OCI-M2 (cell line): ENCODE results near the gene PRKCH.

ENCODE experiments used
- DNase-seq: peaks from one replicate; lab custom pipeline; 2025; ENCODE audit not compliant: unreplicated experiment; lab: John Stamatoyannopoulos, UW

Gene PRKCH

GRCh38 chr14:61577506-61577931, 256.1 kb downstream of the PRKCH start:
- no peak for DNase-seq

DNA sequence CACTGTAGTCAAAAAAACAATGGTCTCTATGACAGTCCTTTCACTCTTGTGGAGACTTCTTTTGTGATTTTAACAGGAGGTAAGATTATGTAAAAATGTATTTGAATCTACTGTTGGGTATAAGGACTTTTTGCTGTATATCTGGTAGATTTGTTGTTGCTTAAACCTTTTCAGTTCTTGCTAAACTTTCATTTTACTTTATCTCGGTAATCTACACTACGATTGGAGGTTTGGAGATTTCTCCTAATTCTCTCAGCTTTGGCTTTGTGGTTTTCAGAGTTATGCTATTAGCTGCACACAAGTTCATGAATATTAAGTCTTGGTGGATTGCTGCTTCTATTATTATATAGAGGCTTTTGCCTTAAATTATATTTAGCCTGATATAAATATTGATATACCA, 257.4 kb downstream of the PRKCH start:
- DNase-seq = no peak

- no peak for DNase-seq
Measured at GRCh38 chr14:61581340-61581739, 260.0 kb downstream of the PRKCH start.

DNA sequence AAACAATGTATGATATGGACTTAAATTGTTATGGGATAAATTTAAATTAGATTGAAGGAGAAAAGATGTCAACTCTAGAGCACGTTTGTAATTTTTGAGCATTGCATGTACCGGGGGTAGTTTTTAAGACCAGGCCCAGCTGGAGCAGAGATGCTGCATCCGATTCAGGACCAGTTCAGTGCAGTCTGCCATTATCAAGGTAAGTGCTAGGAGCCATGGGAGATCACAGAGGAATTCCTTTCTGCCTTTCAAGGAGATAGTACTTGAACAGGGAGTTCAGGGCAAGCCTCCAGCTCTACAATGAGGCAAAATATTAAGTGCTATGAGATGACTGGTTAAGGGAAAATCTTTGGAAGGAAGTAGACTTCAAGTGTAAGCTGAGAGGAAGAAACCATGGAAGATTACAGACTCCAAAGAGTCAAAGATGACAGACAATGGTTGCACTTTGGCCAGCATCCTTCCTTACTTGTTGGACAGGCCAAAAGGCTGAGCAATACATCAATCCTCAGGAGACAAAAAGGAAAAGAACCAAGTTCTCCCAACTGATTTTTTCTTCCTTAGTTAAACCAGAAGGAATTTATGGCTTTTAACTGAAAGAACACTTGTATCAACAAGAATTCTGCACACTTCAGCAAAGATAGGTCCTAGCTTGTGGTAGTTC, 260.7 kb downstream of the PRKCH start:
- no peak for DNase-seq

DNA sequence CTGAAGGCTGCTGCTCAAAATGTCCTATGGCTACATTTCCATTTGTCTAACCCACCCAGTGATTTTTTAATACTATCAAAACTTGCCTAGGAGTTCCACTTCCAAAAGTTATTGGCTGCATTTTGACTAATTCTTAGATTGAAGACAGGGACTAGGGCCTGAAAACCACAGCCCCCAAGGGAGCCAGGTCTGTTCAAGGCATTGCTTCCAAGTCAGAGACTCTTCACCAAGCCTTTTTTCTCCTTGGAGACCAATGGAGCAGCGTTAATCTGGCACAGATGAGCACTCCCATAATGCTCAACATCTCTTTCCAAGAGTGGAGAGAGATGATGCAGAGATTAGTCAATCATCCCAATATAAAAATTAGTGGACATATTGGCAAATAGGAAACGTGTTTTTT, 261.4 kb downstream of the PRKCH start:
- no peak for DNase-seq

- DNase-seq = no peak
Measured at GRCh38 chr14:61584331-61584741, 263.0 kb downstream of the PRKCH start.

- DNase-seq = no peak
Measured at GRCh38 chr14:61585598-61586543, 264.5 kb downstream of the PRKCH start.

- no peak for DNase-seq
Measured at GRCh38 chr14:61586544-61587055, 265.2 kb downstream of the PRKCH start.

DNA sequence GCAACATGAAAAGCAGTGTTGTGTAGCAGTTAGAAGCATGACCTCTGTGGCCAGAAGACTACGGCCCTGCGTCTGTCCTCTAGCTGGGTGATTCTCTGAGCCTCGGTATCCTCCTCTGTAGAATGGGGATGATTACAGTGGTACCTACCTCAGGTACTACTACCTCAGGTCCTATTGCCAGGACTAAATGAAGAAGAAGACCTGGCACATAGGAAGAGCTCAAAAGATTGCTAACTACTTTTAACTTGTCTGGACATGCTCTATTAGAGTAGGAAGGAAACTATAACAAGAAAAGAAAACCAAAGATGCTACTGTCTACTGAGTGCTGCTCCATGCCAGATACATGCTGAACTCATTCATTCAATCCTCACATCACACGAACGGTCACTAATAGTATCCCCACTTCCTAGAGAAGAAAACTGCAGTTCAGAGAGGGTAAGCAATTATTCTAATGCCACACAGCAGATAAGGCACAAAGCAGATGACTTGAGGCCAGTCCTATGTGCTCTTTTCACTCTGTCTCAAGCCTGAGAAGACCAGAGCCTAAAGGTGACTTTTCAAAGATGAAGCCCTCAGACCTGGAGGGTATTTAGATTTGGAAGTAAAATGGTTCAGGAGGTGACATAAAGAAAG, 265.8 kb downstream of the PRKCH start:
- DNase-seq = no peak

DNA sequence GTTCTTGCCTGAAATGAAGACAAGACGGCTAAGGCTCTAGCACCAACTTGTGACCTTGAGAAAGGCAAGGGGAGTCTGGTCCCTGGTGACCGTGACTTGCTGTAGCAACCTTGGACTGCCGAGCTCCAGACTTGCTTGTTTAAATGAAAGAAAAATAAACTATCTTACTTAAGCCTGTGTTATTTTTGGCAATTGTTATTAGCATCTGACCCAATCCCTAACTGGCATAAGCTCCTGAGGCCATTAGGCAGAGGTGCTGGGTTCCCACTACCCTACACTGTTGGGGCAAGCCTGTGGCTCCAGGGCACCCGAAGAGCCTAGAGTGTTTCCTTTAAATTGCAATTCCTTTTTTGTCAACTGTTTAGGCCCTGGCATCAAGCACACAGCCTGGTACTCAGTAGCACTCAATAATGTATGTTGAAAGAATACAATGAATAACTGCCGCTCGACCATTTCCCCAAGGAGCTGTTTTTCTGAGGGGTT, 267.1 kb downstream of the PRKCH start:
- no peak for DNase-seq

- DNase-seq = no peak
Measured at GRCh38 chr14:61589691-61590581, 268.6 kb downstream of the PRKCH start.

GRCh38 chr14:61591862-61592261, 270.5 kb downstream of the PRKCH start:
- DNase-seq = no peak

DNA sequence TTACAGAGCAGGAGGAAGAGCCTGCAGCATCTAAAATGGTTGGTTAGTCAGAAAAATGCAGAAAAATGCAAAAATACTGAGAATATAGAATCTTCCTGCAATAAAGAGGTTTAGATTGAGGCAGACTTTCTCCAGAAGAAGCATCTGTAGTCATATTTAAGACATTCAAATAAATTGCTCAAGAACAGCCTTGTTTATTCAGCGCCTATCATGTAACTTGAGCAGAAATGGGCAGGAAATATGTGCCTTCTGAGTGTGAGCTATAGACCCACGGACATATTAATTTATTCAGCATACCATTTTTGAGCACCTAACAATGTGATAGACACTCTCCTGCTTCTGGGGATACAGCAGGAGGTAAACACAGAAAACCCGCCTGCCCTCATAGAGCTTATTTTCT, 272.0 kb downstream of the PRKCH start:
- DNase-seq = no peak

DNA sequence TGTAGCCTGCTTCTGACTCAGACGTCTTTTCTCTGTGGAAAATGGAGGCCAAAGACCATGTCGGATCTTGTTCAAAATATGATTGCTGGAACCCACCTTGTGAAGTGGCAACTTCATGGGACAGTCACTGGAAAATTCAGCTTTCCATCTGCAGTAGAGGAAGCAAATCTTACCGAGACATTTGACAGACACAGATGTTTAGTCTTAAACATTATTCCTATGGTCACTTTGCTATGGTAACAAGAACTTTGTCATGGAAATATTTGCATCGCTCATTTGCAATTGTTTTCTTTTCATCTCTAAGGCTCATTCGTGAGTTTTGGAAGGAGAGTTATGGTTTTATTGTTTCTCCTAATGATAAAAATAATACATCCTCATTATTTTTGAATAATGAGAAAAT, 275.6 kb downstream of the PRKCH start:
- DNase-seq = no peak

- DNase-seq = no peak
Measured at GRCh38 chr14:61598980-61599379, 277.6 kb downstream of the PRKCH start.

DNA sequence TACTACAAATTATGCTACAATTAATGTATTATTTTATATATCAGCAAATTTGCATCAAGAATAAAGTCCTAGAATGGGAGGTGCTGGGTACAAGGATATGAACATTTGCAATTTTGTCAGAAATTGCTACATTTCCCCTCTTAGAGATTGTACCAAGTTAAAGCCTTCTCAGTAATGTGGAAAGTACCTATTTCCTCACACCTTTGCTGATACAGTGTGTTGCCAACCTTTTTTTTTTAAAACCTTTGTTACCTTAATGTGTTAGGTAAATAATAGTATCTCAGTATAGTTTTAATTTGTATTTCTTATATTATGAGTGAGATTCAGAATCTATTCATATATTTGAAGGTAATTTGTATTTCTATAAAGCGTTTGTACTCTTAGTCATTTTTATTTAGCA, 278.6 kb downstream of the PRKCH start:
- DNase-seq = no peak
